Stimulated activated CD8-positive, alpha-beta memory T cell treated with anti-CD3 and anti-CD28 coated beads, Interleukin-4, amount 100 ng/mL, for 48 hours (primary cell): ENCODE data around the gene SYNJ2.
"Not testable (repeated sequence)": the region's sequence is repeated elsewhere in the genome, so short reads cannot be mapped to it uniquely, and the experiment has no call there.

ENCODE experiments used
- DNase-seq: peaks from one replicate; pipeline ENCODE4 v3.0.0-alpha.2; 2020

SYNJ2 gene

DNA sequence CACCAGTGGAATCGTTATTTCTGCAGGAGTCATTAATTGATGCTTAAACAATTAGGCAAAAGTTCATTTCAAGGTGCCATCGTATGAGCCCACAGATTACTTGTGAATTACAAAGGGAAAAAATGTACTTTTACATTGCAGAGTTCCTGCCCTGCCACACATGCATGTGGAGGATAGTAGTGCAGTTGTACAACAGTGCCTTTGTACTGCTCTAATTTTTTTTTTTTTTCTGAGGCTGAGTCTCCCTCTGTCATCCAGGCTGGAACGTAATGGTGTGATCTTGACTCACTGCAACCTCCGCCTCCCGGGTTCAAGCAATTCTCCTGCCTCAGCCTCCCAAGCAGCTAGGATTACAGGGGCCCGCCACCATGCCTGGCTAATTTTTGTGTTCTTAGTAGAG lies 26.0 kb upstream of the SYNJ2 start:
- DNase-seq = no peak

DNA sequence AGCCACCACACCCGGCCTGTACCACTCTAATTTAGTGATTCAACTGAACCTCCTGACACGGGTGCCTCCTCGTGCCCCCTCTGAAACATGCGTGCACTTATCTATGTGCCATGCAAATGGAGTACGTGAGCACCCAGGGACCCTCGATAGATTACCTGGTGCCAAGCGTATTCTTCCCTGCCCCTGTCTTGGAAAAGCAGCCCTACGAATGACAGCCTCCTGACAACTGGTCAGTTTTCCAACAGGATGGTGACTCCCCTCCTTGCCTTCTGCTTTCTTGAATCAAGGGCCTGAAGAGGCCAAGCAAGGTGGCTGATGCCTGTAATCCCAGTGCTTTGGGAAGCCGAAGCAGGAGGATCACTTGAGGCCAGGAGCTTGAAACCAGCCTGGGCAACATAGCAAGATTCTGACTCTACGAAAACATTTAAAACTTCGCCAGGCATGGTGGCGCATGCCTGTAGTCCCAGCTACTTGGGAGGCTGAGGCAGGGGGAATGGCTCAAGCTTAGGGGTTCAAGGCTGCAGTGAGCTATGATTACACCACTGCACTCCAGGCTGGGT lies 25.4 kb upstream of the SYNJ2 start:
- DNase-seq = peak; percentile 21

- DNase-seq = no peak
Measured at GRCh38 chr6:157959451-157960227, 22.0 kb upstream of the SYNJ2 start.

- peak; percentile 16 for DNase-seq
Measured at GRCh38 chr6:157961153-157961831, 20.4 kb upstream of the SYNJ2 start.

DNA sequence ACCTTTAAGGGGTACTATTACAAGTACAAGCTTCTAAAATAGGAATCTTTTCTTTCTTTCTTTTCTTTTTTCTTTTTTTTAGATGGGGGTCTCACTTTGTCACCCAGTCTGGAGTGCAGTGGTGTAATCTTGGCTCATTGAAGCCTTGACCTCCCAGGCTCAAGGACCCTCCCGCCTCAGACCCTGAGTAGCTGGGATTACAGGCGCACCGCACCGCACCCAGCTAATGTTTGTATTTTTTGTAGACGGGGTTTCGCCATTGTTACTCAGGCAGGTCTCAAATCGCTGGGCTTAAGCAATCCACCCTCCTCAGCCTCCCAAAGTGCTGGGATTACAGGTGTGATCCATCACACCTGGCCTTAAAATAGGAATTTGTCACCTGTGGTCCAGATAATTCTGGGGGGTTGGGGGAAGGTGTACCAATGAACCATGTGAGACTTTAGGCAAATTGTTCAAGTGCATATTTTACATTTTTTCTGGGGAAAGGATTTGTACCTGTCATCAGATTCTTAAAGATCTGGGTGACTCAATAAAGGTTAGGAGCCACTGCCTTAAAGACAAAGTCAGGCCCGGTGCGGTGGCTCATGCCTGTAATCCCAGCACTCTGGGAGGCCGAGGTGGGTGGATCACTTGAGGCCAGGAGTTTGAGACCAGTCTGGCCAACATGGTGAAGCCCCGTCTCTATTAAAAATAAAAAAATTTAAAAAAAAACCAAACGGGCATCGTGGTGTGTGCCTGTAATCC lies 19.7 kb upstream of the SYNJ2 start:
- DNase-seq = peak; percentile 16

DNA sequence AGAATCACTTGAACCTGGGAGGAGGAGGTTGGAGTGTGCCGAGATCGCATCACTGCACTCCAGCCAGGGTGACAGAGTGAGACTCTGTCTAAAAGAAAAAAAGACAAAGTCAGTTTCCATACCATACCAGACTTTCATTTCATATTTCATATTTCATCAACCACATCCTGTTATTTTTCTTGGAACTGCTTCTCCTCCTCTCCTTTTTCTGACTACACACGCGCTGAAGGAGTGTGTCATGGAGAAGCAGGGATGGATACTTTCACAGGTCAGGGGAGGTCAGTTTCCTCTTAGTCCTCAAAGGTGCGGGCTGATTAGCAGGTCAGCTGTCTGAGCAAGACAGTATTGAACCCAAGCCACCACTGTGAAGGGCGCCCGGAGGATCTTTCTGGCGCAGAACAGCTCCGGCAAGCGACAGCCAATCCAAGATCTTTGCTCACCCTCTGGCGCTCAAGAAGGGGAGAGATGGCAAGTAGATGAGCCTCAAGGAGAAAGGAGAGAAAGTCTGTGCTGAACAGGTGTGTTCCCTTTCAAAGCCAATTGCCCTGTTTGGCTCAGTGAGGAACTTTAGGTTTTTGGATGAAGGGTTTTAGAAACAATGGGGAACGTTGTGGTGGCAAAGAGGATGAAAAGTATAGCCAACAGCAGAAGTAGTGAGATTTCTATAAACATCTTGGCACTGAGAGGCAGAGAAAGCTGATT lies 18.9 kb upstream of the SYNJ2 start:
- DNase-seq = peak; percentile 33

DNA sequence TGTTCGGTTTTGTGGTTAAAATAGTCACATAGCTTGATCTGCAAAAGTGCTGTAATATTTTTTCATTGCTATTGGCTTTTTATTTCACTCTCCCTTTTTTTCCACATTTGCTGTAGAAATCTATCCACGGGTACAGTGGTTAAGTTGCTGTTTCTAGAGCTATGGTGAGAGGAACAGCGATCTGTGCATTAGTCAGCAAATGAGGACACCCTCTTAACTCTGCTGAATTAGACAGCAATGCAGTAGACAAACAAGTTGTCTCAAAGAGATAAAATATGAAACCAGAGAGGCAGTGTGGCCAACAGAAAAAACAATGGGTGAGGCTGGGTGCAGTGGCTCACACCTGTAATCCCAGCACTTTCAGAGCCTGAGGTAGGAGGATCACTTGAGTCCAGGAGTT lies 17.6 kb upstream of the SYNJ2 start:
- DNase-seq = no peak

DNA sequence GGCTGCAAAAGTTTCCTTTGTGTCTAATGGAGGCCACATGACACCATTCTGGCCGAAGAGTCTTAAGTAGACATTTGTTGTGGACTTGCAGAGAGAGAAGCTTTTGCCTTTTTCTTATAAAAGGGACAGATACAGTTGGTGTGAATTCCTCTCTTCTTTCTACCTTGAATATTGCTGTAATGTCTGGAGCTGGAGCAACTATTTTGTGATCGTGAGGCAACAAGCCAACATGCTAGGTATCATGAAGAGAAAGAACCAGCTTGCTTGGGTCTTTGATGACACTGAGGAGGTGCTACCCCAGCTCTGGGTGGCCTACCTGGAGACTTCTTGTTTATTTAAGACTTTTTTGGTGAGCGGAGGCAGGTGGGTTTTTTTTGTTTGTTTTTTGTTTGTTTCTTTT lies 16.3 kb upstream of the SYNJ2 start:
- DNase-seq = peak; percentile 6

- peak; percentile 17 for DNase-seq
Measured at GRCh38 chr6:157966589-157966977, 15.1 kb upstream of the SYNJ2 start.

DNA sequence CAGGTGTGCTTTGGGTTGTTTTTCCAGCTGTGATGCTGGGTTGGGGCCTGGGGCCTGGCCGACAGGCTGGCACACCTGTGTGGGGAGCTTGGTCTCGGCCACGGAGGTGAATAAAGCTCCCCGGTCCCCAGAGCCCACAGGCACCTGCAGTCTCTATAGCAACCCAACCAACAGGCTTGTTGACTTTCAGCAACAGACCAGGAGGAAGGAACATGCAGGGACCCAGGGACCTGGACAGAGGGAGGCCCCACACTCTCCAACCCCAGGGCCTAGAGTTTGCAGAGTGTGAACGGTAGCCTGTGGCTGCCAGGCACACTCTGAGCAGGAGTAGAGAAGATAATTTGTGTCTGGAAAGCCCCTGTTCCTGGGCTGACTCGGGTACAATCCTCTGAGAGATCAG lies 14.6 kb upstream of the SYNJ2 start:
- peak; percentile 17 for DNase-seq

- peak; percentile 8 for DNase-seq
Measured at GRCh38 chr6:157967486-157967885, 14.2 kb upstream of the SYNJ2 start.

- DNase-seq = not testable (repeated sequence)
Measured at GRCh38 chr6:157972177-157972576, 9.5 kb upstream of the SYNJ2 start.

DNA sequence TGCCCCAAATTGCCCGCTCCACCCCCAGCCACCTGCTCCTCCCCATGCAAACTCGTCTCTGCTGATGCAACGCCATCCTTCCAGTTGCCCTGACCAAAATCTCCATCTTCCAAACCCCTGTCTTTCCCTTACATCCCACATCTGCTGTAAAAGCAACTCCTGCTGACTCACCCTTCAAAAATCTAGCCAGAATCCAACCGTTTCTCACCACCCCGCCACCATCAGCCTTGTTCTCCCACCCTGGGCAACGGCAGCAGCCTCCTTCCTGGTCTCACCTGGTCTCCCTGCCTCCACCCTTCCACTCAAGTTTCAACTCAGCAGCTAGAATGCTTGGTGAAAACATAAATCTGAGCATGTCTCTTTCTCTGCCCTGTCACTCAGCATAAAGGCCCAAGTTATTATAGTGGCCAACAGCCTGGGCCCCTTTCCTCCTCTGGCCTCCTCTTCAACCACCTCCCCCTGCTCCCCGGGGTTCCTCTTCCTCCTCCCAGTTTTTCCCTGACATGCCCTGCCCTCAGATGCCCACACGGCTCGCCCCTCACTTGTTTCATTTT lies 7.2 kb upstream of the SYNJ2 start:
- peak; percentile 9 for DNase-seq

- no peak for DNase-seq
Measured at GRCh38 chr6:157974967-157975366, 6.7 kb upstream of the SYNJ2 start.

GRCh38 chr6:157975456-157975855 lies 6.2 kb upstream of the SYNJ2 start:
- no peak for DNase-seq

- DNase-seq = no peak
Measured at GRCh38 chr6:157976345-157977175, 5.1 kb upstream of the SYNJ2 start.

- no peak for DNase-seq
Measured at GRCh38 chr6:157977176-157977804, 4.4 kb upstream of the SYNJ2 start.

DNA sequence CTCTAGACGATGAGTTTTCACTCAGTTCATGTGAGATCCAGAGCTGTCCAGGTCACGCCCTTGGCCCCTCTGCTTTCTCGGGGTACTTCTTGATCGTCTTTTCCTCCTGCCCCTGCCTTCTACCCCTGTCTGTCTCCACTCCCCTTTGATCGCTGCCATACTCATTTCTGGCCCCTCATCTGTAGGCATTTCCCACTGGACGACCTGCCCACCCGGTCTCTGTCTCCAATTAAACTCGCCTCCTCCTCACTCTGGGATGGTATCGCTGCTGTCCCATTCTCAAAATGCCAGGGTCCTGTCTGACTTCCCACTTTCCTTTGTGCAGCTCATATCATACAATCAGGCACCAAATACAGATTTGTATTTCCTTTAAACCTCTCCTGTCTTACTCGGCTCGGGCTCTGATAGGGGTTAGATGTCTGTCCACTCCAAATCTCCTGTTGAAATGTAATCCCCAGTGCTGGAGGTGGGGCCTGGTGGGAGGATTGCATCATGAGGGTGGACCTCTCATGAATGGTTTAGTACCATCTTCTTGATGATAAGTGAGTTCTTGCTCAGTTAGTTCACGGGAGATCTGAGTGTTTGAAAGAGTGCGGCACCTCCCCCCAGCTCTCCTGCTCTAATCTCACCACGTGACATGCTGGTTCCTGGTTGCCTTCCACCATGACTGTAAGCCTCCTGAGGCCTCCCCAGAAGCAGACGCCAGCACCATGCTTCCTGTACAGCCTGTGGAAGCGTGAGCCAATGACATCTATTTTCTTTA lies 3.5 kb upstream of the SYNJ2 start:
- no peak for DNase-seq

- no peak for DNase-seq
Measured at GRCh38 chr6:157980288-157981131, 1.2 kb upstream of the SYNJ2 start.

DNA sequence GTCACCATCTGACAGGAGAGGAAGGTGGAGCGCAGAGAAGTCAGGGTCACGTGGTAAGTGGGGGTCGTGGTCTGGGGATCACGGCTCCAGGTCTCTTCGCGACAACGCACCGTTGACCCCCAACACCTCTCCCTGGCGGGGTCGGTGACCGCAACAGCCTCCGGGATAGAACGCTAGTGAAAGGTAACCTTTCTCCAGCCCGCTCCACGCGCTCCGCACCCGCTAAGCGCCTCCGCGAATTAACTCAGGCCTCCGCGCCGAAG lies 600 bp upstream of the SYNJ2 start:
- peak; percentile 47 for DNase-seq
